K562 (cell line): ENCODE results near the gene EPHB6. TPM values are rescaled to one million over a fixed set of nuclear protein-coding genes. Genes with fewer than 3 reads are reported as not detected.

Experiments
- ATAC-seq: fragments of 200-7000 bp; cut with Tn5 transposase; 3 replicates; pipeline ENCODE4 v1.9.1; 2020; ENCODE audit warnings: moderate library complexity
- BruUV-seq: library from RNA; stranded (reverse); fragments of 400-500 nt; replicated peaks from 2 replicates; lab custom pipeline; 2021; lab: Mats Ljungman, UMichigan
- CTCF ChIA-PET: fragments of 300-600 bp; formaldehyde crosslinking; extraction: SDS; loops from one replicate; lab custom pipeline; 2021; ENCODE audit warnings: low intra/inter-chr PET ratio; lab: Yijun Ruan, JAX
- POLR2A ChIA-PET: fragments of 300-600, 350-650 bp; sonication (Branson Sonifier 250); formaldehyde crosslinking; extraction: SDS; loops from one replicate; lab custom pipeline; 2021; ENCODE audit warnings: antibody characterized with exemption, inconsistent platforms; lab: Yijun Ruan, JAX
- DNase-seq, 4 experiments: peaks; one replicate each; pipeline versions ENCODE4 v3.0.0 to v3.0.0-alpha.2; 2011 to 2018; ENCODE audit warnings: low spot score in 3 of 4, mixed read lengths in 3 of 4; ENCODE audit errors: extremely low read depth in 1 of 4
- FAIRE-seq: peaks from 2 replicates; lab custom pipeline; 2011; peaks lifted over from hg19 to GRCh38; lab: Jason Lieb, UNC
- H2AFZ ChIP-seq: 2 replicates; pipeline ENCODE4 v1.6.0; 2011; ENCODE audit warnings: low read depth, low read length, control low read depth, inconsistent platforms
- H3K27ac ChIP-seq: fragments of 200-600 bp; 3 replicates; pipeline ENCODE4 v1.8.0; 2011; ENCODE audit warnings: low read depth, mild to moderate bottlenecking, control low read depth, inconsistent platforms, low read length, moderate library complexity, mixed read lengths; ENCODE audit errors: extremely low read depth
- H3K27me3 ChIP-seq, 2 experiments: fragments of 300-600 bp in 1 of 2; 2 replicates in 1 of 2; 3 replicates in 1 of 2; pipeline versions ENCODE4 v1.6.0 to v1.8.0; 2011; ENCODE audit warnings: inconsistent platforms in 2 of 2, low read length in 2 of 2, mild to moderate bottlenecking in 1 of 2, mixed read lengths in 1 of 2, moderate library complexity in 1 of 2; ENCODE audit not compliant: control insufficient read depth in 2 of 2, insufficient read depth in 2 of 2
- H3K36me3 ChIP-seq: fragments of 300-600 bp; 3 replicates; pipeline ENCODE4 v1.8.0; 2011; ENCODE audit warnings: mild to moderate bottlenecking, low read length, inconsistent platforms; ENCODE audit not compliant: control insufficient read depth, insufficient read depth
- H3K4me1 ChIP-seq, 2 experiments: fragments of 200-600 bp in 1 of 2; replicated peaks in 1 of 2; 2 replicates in 1 of 2; 3 replicates in 1 of 2; pipeline versions ENCODE4 v1.5.1 to v1.8.0; 2011; ENCODE audit warnings: inconsistent platforms in 2 of 2, low read length in 2 of 2, mild to moderate bottlenecking in 1 of 2, mixed read lengths in 1 of 2, moderate library complexity in 1 of 2; ENCODE audit not compliant: control insufficient read depth in 2 of 2, insufficient read depth in 2 of 2
- H3K4me2 ChIP-seq: 2 replicates; pipeline ENCODE4 v1.6.1; 2011; ENCODE audit warnings: low read length, control low read depth, inconsistent platforms, mixed read lengths; ENCODE audit not compliant: insufficient read depth
- H3K4me3 ChIP-seq: fragments of 200-600 bp; sonication (generic), shearing (Covaris generic); 2 replicates; pipeline ENCODE4 v1.5.1; 2016; ENCODE audit warnings: control low read depth, inconsistent platforms
- H3K79me2 ChIP-seq: fragments of 200-600 bp; 3 replicates; pipeline ENCODE4 v1.8.0; 2011; ENCODE audit warnings: low read length, inconsistent platforms; ENCODE audit not compliant: control insufficient read depth, insufficient read depth
- H3K9ac ChIP-seq, 2 experiments: 2 replicates each; pipeline versions ENCODE4 v1.6.0 to v1.6.1; 2011; ENCODE audit warnings: low read depth in 2 of 2, low read length in 2 of 2, control low read depth in 1 of 2, inconsistent platforms in 1 of 2, mild to moderate bottlenecking in 1 of 2, mixed read lengths in 1 of 2; ENCODE audit not compliant: insufficient read depth in 1 of 2
- H3K9me1 ChIP-seq: one replicate; pipeline ENCODE4 v1.6.0; 2011; ENCODE audit warnings: inconsistent platforms, mild to moderate bottlenecking, low read length, moderate library complexity; ENCODE audit not compliant: control insufficient read depth, insufficient read depth
- H3K9me3 ChIP-seq: replicated peaks from 2 replicates; pipeline ENCODE4 v1.5.1; 2011; ENCODE audit warnings: low read depth, low read length, inconsistent platforms; ENCODE audit not compliant: control insufficient read depth, insufficient read depth
- H4K20me1 ChIP-seq: replicated peaks from 2 replicates; pipeline ENCODE4 v1.6.1; 2011; ENCODE audit warnings: low read length, inconsistent platforms, mixed read lengths; ENCODE audit not compliant: control insufficient read depth, insufficient read depth
- DPF2 ChIP-seq: fragments of 450-650 bp; IDR thresholded peaks from 2 replicates; pipeline ENCODE4 v1.6.1; 2016
- FOSL1 ChIP-seq: fragments of 200-800 bp; sonication (Bioruptor generic); conservative IDR thresholded peaks from 2 replicates; pipeline ENCODE4 v1.6.1; 2016; ENCODE audit warnings: missing genetic modification characterization, missing compliant biosample characterization
- GMEB1 ChIP-seq: fragments of 250-450 bp; sonication (Bioruptor Pico); IDR thresholded peaks from 2 replicates; pipeline ENCODE4 v1.4.0; 2020; ENCODE audit warnings: mild to moderate bottlenecking
- MCM7 ChIP-seq, 2 experiments: fragments of 450-650 bp; IDR thresholded peaks; 2 replicates each; pipeline ENCODE4 v1.6.1; 2016 to 2018
- ZNF639 ChIP-seq, 2 experiments: fragments of 200-800 bp in 1 of 2; sonication (Bioruptor generic) in 1 of 2; sonication (generic) in 1 of 2; formaldehyde crosslinking in 1 of 2; IDR thresholded peaks in 1 of 2; conservative IDR thresholded peaks in 1 of 2; 2 replicates each; pipeline versions ENCODE4 v1.5.0 to v1.6.1; 2016 to 2020; ENCODE audit warnings: missing compliant biosample characterization in 1 of 2, missing genetic modification characterization in 1 of 2, missing genetic modification reagents in 1 of 2
- ZNF699 ChIP-seq: fragments of 250-450 bp; sonication (Bioruptor Pico); IDR thresholded peaks from 2 replicates; pipeline ENCODE4 v1.8.0; 2021; ENCODE audit warnings: mild to moderate bottlenecking, moderate library complexity; ENCODE audit not compliant: insufficient replicate concordance
- WGBS: fragments of 100-300 bp; shearing (Covaris generic); methylation state at CpG from one replicate; pipeline ENCODE4 v1.1.6; 2016; ENCODE audit warnings: low coverage, mixed read lengths; ENCODE audit not compliant: insufficient coverage; ENCODE audit errors: missing lambda C conversion rate; 5-methylcytosine and 5-hydroxymethylcytosine counted together
- in situ Hi-C: fragments of 300-500 bp; cut with MboI; formaldehyde crosslinking; loops from 4 replicates; pipeline ENCODE4 v1.15.0; 2018; ENCODE audit warnings: inconsistent platforms, mixed read lengths
- intact Hi-C: fragments of 100-400 bp; cut with micrococcal nuclease; formaldehyde crosslinking; loops from 2 replicates; pipeline ENCODE4 v1.14.2; 2022
- polyA plus RNA-seq, 8 experiments: library from polyadenylated mRNA; depleted of rRNA in 4 of 8; stranded (reverse) in 5 of 8; unstranded in 3 of 8; fragments of >200 nt; fragmentation: Nextera tagmentation in 2 of 8; fragmentation: Illumina TruSeq in 1 of 8; extraction: Ambion mirVana in 2 of 8; extraction: Trizol in 1 of 8; gene quantifications; 2 replicates each; pipeline versions ENCODE4 v1.2.1 to v1.2.3, GENCODE V29; 2011 to 2014; ENCODE audit warnings: inconsistent platforms in 1 of 8, missing spikeins in 1 of 8
- total RNA-seq, 7 experiments: library from RNA; depleted of rRNA in 6 of 7; stranded (reverse); fragments of >200 nt in 6 of 7; fragmentation: Illumina TruSeq in 2 of 7; extraction: Trizol in 2 of 7; gene quantifications; 2 replicates each; pipeline versions ENCODE4 v1.2.1 to v1.2.3, GENCODE V29; 2011 to 2021; ENCODE audit warnings: low replicate concordance in 1 of 7

Gene EPHB6
- total and polyA plus RNA-seq, 9 of the 15 experiments (the other 6 are each of a cell fraction or from before 2014, with no cell fraction given): 1.4 to 123 (median 7.6) TPM

- no peak for ATAC-seq
- ChIA-PET POLR2A (interaction anchor here (0.5 to 1.6 kb wide), 3 partner anchors 15 to 278 kb away, joined by 3 to 4 read pairs (median 3); no protein-coding TSS in a partner anchor), CTCF (no interaction called here)
- BruUV-seq: no TSS peak
- FAIRE-seq: no peak
- DNase-seq: no peak
- TF ChIP-seq FOSL1: peak; percentile 60; the same call in 1 of the 2 replicates
- no peak for TF ChIP-seq GMEB1 (CRISPR knock-in tag)
- Histone ChIP-seq H3K27ac (no peak overlapping the region), H4K20me1 (no peaks in the 10 kb centered on the region), H3K4me1 (peaks cover 0 to 27% of the 10 kb centered on the region in 2 experiments; a peak in 3 of 5 replicates), H3K9me3 (no peaks in the 10 kb centered on the region), H3K79me2 (no peaks in the 10 kb centered on the region), H3K27me3 (peaks cover 0 to 6% of the 10 kb centered on the region in 2 experiments; a peak in 3 of 5 replicates), H3K9me1 (no peaks in the 10 kb centered on the region), H3K4me3 (no peak overlapping the region), H3K4me2 (no peak overlapping the region), H3K36me3 (no peaks in the 10 kb centered on the region), H2AFZ (no peak overlapping the region), H3K9ac (no peak overlapping the region)
- 13% methylated on average over 2 of the region's 2 CpGs for WGBS
- intact Hi-C loops: loop anchor here (10.0 kb wide), 1 partner anchor 178 kb away; no protein-coding TSS in a partner anchor
- in situ Hi-C loops: no loop called here
Measured at GRCh38 chr7:142813226-142813625, 41.6 kb upstream of the EPHB6 start.

GRCh38 chr7:142813699-142814098, 41.2 kb upstream of the EPHB6 start:
- H3K9me3 ChIP-seq: no peaks in the 10 kb centered on the region
- 0% methylated on average over 1 of the region's 1 CpG for WGBS
- no peaks in the 10 kb centered on the region for H4K20me1 ChIP-seq
- peaks cover 0 to 6% of the 10 kb centered on the region in 2 experiments; a peak in 3 of 5 replicates for H3K27me3 ChIP-seq
- H3K4me1 ChIP-seq: peaks cover 0 to 22% of the 10 kb centered on the region in 2 experiments; a peak in 3 of 5 replicates
- no peak overlapping the region for H2AFZ ChIP-seq
- H3K9me1 ChIP-seq: no peaks in the 10 kb centered on the region
- in situ Hi-C loops (no loop called here), intact Hi-C loops (loop anchor here (10.0 kb wide), 1 partner anchor 179 kb away; no protein-coding TSS in a partner anchor)
- no peak overlapping the region for H3K27ac ChIP-seq
- no TSS peak for BruUV-seq
- no peak for ATAC-seq
- no peak overlapping the region for H3K4me2 ChIP-seq
- no peaks in the 10 kb centered on the region for H3K36me3 ChIP-seq
- ChIA-PET POLR2A (interaction anchor here (0.5 to 1.6 kb wide), 3 partner anchors 14 to 278 kb away, joined by 3 to 4 read pairs (median 3); no protein-coding TSS in a partner anchor), CTCF (no interaction called here)
- no peak overlapping the region for H3K9ac ChIP-seq
- no peak overlapping the region for H3K4me3 ChIP-seq
- DNase-seq: no peak
- TF ChIP-seq ZNF639 (CRISPR knock-in tag; conservative IDR thresholded peaks at IDR 0.05 in 1 of 2, IDR thresholded peaks at IDR 0.05 in 1 of 2): no peak
- no peak for TF ChIP-seq DPF2
- no peak for TF ChIP-seq MCM7 (IDR thresholded peaks at IDR 0.05)
- no peak for TF ChIP-seq ZNF699 (CRISPR knock-in tag)
- no peaks in the 10 kb centered on the region for H3K79me2 ChIP-seq
- FAIRE-seq: no peak
